T-helper 22 cell (primary cell): ENCODE measurements around the gene KIAA0513.
A peak's percentile ranks its signal among the peaks of the same experiment; 100 is the strongest.

Source experiments
- DNase-seq: peaks from one replicate; pipeline ENCODE4 v3.0.0-alpha.2; 2020; ENCODE audit warnings: low read depth

The KIAA0513 gene

GRCh38 chr16:85027349-85027957 lies at the start of gene KIAA0513:
TSS of gene KIAA0513 (plus strand) at chr16:85027795. CDS start at chr16:85067072, 39,277 bp downstream.
- DNase-seq = peak; percentile 91

DNA sequence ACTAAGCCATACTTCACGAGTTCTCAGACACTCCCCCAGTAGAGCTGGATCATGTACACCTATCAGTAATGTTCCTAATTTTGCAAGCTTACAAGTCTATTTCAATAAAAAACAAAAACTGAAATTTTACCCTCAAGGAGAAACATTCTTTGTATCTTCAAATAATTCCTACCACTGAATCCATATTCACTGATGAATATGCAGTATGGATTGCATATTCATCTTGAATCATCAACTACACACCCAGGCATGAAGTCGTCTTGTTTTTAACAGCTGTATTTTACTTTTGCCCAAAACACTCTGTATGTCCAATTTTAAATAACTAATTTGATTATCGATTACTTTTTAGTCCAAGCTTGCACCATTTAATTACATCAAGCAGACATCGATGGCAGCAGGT lies 48.1 kb upstream of the KIAA0513 start:
- no peak for DNase-seq

DNA sequence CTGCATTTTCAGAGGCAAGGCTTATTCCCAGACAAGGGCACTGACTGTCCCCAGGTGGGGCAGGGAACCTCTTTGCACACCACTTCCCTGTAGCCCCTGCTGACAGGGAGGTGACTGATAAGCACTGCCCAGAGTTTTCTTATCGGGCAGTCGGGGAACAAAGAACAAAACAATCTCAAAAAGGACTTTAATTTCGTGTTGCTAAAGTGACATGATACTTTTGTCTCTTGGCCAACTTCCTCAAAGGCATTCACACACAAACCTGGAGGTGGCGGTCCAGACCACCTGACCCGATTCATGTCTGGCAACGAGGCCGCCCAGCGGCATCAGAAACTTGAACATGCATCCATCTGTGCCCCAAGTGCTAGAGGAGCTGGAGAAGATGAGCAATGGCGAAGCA lies 45.2 kb upstream of the KIAA0513 start:
- DNase-seq = no peak

DNA sequence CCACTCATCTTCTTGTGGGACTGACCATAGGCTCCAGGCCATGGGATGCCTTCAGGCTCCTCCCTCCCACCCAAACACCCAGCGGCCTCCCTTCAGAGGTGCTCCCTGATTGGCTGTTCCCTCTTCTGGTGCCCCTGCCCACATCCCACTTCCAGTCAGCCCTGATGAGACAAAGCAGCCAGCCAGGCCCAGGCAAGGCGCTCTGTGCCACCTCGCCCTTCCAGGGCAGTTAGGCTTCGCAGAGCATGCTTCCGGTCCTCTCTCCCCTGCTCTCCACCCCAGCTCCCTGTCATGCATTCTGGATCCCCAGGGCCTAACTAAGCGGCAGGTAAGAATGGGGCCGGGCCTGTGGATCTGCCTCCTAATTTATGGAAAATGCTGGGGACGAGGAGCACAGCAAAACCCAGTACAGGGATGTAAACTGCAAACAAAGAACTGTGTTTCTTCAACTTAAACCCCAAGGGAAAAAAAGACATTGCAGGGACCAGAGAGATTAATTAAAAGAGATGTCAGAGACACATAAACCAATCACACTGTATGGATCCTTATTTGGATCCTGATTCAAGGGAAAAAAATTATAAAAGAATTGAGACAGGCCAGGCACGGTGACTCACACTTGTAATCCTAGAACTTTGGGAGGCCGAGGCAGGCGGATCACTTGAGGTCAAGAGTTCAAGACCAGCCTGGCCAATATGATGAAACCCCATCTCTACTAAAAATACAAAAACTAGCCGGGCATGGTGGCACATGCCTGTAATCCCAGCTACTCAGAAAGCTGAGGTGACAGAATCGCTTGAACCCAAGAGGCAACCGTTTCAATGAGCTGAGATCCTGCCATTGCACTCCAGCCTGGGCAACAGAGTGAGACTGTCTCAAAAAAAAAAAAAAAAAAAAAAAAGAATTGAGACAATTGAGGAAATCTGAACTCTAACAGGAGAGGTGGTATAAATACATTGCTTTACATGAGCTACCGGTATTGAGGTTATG lies 42.2 kb upstream of the KIAA0513 start:
- no peak for DNase-seq

- no peak for DNase-seq
Measured at GRCh38 chr16:84986102-84986501, 41.5 kb upstream of the KIAA0513 start.

DNA sequence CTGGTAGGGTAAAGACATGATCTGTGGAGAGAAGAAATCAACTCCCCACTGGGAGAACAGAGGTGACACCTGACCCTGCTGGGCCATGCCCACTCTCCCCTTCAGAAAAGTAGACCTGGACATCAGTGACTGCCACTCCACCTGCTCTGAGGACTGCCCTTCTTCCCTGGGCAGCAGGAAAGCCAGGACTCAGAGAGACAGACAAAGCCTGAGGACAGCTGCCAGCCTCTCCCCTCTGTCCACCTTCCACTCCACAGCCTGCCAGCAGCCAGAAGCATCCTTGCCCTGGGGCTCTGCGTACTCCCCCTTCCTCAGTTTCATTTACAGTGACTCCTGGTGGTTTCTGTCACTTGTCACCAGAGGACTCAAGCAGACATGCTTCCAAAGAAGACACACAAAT lies 40.7 kb upstream of the KIAA0513 start:
- no peak for DNase-seq

DNA sequence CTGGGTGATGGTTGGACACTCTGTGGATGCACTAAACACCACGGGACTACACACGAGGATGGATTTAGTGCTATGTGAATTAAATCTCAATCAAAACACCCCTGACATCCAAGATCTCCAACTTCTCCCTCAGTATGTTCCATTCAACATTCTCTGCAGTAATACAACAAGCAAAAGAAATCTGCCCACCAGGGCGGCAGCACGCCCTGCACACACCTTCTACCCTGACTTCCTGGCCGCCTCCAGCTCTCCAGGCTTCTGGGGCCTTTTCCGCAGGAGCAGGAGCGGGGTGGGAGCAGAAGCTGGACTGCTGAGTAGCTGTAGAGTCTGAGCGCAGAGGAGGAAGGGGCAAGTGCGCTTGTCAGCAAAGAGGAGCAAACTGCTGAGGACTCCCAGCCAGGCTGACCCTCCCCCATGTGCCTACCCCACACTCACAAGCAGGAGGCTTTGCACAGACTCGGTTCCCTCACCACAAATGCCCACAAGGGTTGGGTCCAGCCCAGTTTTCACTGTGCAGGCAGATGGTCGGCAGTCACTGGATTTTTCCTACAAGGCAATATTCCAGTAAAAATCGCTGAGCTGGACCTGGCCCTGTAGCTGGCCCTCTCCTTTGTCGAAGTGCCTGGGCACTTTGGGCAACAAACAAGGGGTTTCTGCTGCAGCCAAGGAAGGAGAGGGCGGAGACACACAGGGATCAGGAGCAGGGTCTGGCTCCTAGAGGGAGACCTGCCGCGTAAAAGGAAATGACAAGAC lies 39.1 kb upstream of the KIAA0513 start:
- no peak for DNase-seq

DNA sequence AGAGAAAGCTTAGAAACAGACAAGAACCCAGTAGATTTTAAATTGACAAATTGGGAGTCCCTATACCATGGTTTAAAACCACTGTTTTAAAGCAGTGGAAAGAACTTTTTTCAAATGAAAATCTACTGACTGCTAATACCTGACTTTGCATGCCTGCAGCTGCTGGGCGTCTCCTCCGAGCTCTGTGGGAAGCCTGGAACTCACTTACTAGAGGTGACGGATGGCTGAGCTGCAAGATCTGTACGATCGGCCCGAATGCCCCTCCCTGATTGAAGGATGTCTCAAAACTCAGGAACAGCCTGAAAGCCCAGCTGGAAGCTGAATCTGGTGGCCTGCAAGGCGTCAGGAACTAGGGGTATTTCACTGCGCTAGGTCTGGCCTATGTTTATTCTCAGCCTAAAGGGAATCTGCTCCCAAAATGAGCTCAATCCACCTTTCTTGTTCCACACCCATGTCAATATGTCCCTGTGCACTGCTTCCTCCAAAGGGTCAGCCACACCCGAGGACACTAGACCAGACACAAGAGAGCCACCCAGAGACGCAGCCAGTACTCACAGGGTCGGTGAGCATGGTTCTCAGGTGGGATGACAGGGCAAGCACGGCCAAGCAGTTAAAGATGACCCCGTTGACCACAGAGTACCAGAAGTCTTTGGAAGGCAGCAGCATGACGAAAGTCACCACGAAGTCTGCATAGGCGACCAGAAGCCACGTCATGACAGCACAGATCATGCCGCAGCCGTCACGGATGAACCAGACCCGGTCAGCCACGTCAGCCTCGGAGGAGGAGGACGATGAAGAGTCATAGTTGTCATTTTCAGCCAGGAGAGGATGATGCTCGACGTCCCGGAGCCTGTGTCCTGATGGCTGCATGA lies 37.6 kb upstream of the KIAA0513 start:
- DNase-seq = no peak

GRCh38 chr16:84990782-84991181 lies 36.8 kb upstream of the KIAA0513 start:
- no peak for DNase-seq

- no peak for DNase-seq
Measured at GRCh38 chr16:84992717-84993075, 34.9 kb upstream of the KIAA0513 start.

DNA sequence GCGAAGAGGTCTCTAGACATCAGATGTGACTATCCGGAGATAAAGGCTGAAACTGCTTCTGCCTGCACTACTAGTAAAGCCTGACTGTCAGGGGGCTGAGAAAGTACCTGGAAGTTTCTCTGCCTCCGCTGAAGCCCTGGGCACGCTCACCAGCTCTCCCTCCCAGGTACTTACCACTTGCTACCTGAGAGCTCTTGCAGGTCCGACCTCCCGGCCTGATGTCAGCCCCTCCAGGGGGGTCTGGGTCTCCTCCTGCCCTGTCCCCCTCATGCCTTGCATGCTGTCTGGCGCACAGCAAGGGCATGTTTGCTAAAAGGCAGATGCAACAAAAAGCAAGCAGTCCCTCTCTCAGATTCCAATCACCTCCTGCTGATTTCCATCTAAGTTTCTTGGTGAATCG lies 33.7 kb upstream of the KIAA0513 start:
- DNase-seq = no peak

- DNase-seq = no peak
Measured at GRCh38 chr16:84995663-84996062, 31.9 kb upstream of the KIAA0513 start.

GRCh38 chr16:84996365-84996764 lies 31.2 kb upstream of the KIAA0513 start:
- no peak for DNase-seq

- DNase-seq = no peak
Measured at GRCh38 chr16:84999200-84999599, 28.4 kb upstream of the KIAA0513 start.

GRCh38 chr16:84999857-85000480 lies 27.6 kb upstream of the KIAA0513 start:
- no peak for DNase-seq

DNA sequence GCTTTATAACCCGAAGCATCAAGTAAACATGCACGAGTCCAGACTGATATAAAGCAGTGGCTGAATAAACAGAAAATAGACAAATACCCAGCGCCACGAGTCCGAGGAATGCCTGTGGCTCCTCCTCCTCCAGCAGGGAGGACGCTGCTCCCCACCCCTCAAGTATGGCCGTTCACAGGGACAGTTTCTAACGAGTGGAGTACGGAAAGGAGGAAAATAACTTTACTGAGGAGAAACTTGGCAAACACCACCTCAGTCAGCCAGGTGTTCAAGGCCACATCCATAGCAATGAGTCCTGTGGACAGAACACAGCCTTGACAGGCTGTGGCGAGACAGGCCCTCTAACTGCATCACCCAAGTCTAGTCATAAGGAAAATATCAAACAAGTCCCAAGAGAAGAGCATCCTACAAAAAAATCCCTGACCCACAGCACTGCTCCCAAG lies 25.5 kb upstream of the KIAA0513 start:
- no peak for DNase-seq

- DNase-seq = no peak
Measured at GRCh38 chr16:85002608-85003007, 25.0 kb upstream of the KIAA0513 start.

DNA sequence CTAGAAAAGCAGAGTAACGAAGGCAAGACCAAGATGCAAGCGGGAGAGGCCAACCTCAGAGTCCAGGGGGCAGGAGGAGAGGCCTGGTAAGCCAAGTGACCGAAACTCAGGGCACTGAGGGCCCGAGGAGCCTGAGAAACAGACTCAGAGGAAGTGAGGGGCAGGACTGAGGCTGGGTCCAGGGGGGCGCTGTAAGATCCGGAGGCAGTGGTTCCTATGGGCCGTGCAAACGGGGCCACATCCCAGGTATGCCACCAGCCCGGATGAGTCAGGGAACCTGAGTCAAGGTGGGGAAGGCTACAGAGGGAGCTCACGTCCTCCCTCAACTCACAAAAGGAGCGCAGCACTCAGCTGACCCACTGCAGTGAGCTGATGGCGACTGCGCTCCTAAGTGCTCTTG lies 24.5 kb upstream of the KIAA0513 start:
- DNase-seq = no peak

DNA sequence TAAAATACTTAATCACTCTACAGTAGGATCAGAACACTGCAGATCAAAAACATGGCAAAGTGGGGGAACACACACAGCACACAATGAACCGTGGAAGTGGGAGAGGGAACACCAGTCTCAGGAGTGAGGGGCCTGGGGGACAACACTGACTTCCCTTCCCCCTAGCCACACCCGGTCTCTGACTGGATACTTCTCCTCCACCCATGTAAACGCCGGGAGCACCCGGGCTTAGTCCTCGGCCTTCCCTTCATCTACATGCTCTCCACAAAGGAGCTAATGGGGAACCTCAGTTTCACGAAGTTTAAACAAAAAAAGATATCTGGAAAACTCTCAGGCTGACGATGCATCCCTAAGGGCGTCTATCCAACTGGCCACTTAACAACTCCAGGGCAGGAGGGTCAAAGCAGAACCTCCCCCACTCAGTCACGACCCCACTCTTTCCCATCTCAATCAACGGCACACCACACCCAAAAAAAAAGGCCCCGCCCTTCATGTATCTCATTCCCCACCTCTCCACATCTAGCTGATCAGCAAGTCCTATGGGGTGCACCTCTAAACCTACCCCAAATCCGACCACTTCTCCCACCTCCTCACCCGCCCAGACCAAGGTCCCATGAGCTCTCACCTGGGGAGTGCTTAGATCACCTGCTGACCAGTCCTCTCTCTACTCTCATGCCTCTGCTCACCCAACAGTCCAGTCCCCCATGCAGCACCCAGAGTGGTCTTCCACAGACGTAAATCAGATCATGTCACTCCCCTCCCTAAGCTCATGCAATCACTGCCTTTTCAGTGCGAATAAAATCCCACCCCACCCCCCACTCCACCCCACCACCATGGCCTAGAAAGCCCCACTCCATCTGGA lies 23.6 kb upstream of the KIAA0513 start:
- no peak for DNase-seq

- no peak for DNase-seq
Measured at GRCh38 chr16:85004587-85005205, 22.9 kb upstream of the KIAA0513 start.
